ENCODE measurements around the gene TNP1. TPM values are rescaled to one million over a fixed set of nuclear protein-coding genes. Genes with fewer than 3 reads are reported as not detected.

TNP1 gene
- total and polyA plus RNA-seq, 2 experiments from 2014 or later: not detected

GRCh38 chr2:216900406-216900805 lies 40.5 kb upstream of the TNP1 start:
- TF ChIP-seq ZNF331 (CRISPR knock-in tag; IDR thresholded peaks at IDR 0.05; ENCODE audit: low read depth) (no peak), ETS1 (IDR thresholded peaks at IDR 0.05) (no peak), REST (IDR thresholded peaks at IDR 0.05; ENCODE audit: unreplicated experiment) (no peak), CTCF (conservative IDR thresholded peaks at IDR 0.05; ENCODE audit: low read depth in 2 of 2) (no peak), ZNF462 (CRISPR knock-in tag; IDR thresholded peaks at IDR 0.05) (no peak), EZH2 (IDR thresholded peaks at IDR 0.05; ENCODE audit: low read depth, unreplicated experiment) (no peak), CREB1 (CRISPR knock-in tag; IDR thresholded peaks at IDR 0.05; ENCODE audit: low read depth) (no peak), JUNB (IDR thresholded peaks at IDR 0.05; ENCODE audit: unreplicated experiment) (no peak), EZH2phosphoT487 (IDR thresholded peaks at IDR 0.05; ENCODE audit: unreplicated experiment) (no peak), STAT1 (IDR thresholded peaks at IDR 0.05; ENCODE audit: unreplicated experiment) (no peak), POLR2AphosphoS5 (IDR thresholded peaks at IDR 0.05; ENCODE audit: low read depth) (no peak), ZNF114 (CRISPR knock-in tag; IDR thresholded peaks at IDR 0.05) (no peak), NANOG (IDR thresholded peaks at IDR 0.05; ENCODE audit: borderline replicate concordance) (no peak)
- ATAC-seq (no peak), DNase-seq (ENCODE audit: low spot score) (no peak)
- no peaks in the 10 kb centered on the region for H3K27me3 ChIP-seq (ENCODE audit: insufficient read depth)
- H3K79me2 ChIP-seq (replicated peaks; ENCODE audit: insufficient read depth): no peaks in the 10 kb centered on the region
- peaks cover 6% of the 10 kb centered on the region; the same call in 2 of the 3 replicates for H3K4me1 Mint-ChIP-seq
- H3K4me3 ChIP-seq: no peak overlapping the region
- peaks cover 28% of the 10 kb centered on the region for H3K9me3 Mint-ChIP-seq
- H2AFZ ChIP-seq: no peak overlapping the region
- H3K4me1 ChIP-seq (ENCODE audit: insufficient read depth): no peaks in the 10 kb centered on the region
- no peak overlapping the region for H3K27ac Mint-ChIP-seq
- no peak overlapping the region for H3K27ac ChIP-seq (ENCODE audit: low read depth)
- H3K4me2 ChIP-seq: no peak overlapping the region
- H3K9me2 ChIP-seq (ENCODE audit: insufficient read depth): no peaks in the 10 kb centered on the region
- peaks cover 14% of the 10 kb centered on the region; the same call in 2 of the 3 replicates for H3K36me3 Mint-ChIP-seq (ENCODE audit: low read depth)
- H3K36me3 ChIP-seq (ENCODE audit: insufficient read depth): no peaks in the 10 kb centered on the region
- no peak overlapping the region for H3K4me3 Mint-ChIP-seq
- H4K20me1 ChIP-seq (replicated peaks; ENCODE audit: insufficient read depth): no peaks in the 10 kb centered on the region
- H3F3A ChIP-seq (replicated peaks; ENCODE audit: low read depth): no peaks in the 10 kb centered on the region
- H3K27me3 Mint-ChIP-seq (ENCODE audit: insufficient read depth, low read depth, poor library complexity): no peaks in the 10 kb centered on the region
